DOHH2 (cell line): ENCODE results near the gene RNF11.

Experiments
- EZH2phosphoT487 ChIP-seq: fragments of 200-600 bp; sonication (generic); IDR thresholded peaks from 2 replicates; pipeline ENCODE4 v1.6.1; 2017; ENCODE audit warnings: borderline replicate concordance, mild to moderate bottlenecking, antibody characterized with exemption, low read length, moderate library complexity, mixed read lengths
- TF ChIP-seq, protein P1 (sequence below): fragments of 200-600 bp; sonication (generic); IDR thresholded peaks from one replicate; pipeline ENCODE4 v1.5.1; 2014; ENCODE audit warnings: antibody characterized with exemption, mild to moderate bottlenecking, low read depth, low read length; ENCODE audit not compliant: poor library complexity, severe bottlenecking

DNA sequence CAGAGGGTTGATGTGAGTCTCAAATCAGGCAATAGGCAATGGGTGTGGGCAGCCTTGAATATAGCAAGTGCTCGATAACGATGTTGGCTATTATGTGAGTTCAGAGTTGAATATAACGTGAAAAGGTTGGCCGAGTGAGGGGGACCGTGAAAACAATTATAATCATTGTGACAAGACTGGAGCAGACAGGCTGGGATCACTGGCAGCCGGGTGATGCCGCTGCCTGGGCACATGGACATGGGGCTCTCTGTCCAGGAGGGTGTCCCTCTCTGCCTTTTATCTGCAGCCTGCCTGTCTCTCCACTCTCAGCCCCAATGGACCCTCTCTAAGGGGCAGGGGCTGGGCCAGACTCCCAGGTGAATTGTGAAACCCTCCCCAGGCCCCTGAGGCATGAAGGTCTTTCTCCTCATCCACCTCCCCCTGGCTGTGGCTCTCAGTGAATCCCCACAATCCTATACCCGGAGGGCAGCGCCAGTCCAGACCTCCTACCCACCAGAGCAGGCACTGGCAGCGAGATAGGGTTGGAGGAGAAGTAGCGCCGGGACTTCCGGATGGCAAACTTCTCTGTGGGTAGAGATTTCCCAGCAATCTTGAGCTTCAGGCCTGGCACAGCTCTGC is 57.9 kb downstream of the RNF11 start:
- TF ChIP-seq, protein P1, sequence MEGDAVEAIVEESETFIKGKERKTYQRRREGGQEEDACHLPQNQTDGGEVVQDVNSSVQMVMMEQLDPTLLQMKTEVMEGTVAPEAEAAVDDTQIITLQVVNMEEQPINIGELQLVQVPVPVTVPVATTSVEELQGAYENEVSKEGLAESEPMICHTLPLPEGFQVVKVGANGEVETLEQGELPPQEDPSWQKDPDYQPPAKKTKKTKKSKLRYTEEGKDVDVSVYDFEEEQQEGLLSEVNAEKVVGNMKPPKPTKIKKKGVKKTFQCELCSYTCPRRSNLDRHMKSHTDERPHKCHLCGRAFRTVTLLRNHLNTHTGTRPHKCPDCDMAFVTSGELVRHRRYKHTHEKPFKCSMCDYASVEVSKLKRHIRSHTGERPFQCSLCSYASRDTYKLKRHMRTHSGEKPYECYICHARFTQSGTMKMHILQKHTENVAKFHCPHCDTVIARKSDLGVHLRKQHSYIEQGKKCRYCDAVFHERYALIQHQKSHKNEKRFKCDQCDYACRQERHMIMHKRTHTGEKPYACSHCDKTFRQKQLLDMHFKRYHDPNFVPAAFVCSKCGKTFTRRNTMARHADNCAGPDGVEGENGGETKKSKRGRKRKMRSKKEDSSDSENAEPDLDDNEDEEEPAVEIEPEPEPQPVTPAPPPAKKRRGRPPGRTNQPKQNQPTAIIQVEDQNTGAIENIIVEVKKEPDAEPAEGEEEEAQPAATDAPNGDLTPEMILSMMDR: no peak
- no peak for TF ChIP-seq EZH2phosphoT487
